Measurements from ENCODE around the gene FAAP100. TPM values are rescaled to one million over a fixed set of nuclear protein-coding genes. Genes with fewer than 3 reads are reported as not detected.

FAAP100 gene
- polyA plus RNA-seq, 1 donor = 19.8 TPM

Other genes with a start within 250 kb of the FAAP100 start
- gene BAHCC1, start 156.9 kb downstream of the FAAP100 start, polyA plus RNA-seq (ENCODE audit: insufficient read length) = 10.8 TPM
- gene ACTG1, start 39.6 kb downstream of the FAAP100 start, polyA plus RNA-seq (ENCODE audit: insufficient read length) = 935 TPM
- 3.7 TPM for gene FSCN2, start 24.0 kb downstream of the FAAP100 start, polyA plus RNA-seq (ENCODE audit: insufficient read length)
- gene NPLOC4, start 84.8 kb upstream of the FAAP100 start, polyA plus RNA-seq (ENCODE audit: insufficient read length) = 57.9 TPM
- gene TSPAN10, start 84.8 kb upstream of the FAAP100 start, polyA plus RNA-seq (ENCODE audit: insufficient read length) = 1.2 TPM
- gene PDE6G, start 104.2 kb upstream of the FAAP100 start, polyA plus RNA-seq (ENCODE audit: insufficient read length) = 3.9 TPM
- 9.4 TPM for gene OXLD1, start 114.3 kb upstream of the FAAP100 start, polyA plus RNA-seq (ENCODE audit: insufficient read length)
- 14.8 TPM for gene CCDC137, start 114.4 kb upstream of the FAAP100 start, polyA plus RNA-seq (ENCODE audit: insufficient read length)
- gene ARL16, start 131.4 kb upstream of the FAAP100 start, polyA plus RNA-seq (ENCODE audit: insufficient read length) = 28.2 TPM
- 48.1 TPM for gene HGS, start 131.7 kb upstream of the FAAP100 start, polyA plus RNA-seq (ENCODE audit: insufficient read length)
- gene MRPL12, start 151.0 kb upstream of the FAAP100 start, polyA plus RNA-seq (ENCODE audit: insufficient read length) = 54.9 TPM
- gene SLC25A10, start 159.9 kb upstream of the FAAP100 start, polyA plus RNA-seq (ENCODE audit: insufficient read length) = 3.5 TPM